NK-92 treated with Interleukin-12 subunit alpha and Interleukin-12 subunit beta, amount 100 ng/mL, for 24 hours (cell line): ENCODE data around the gene CRADD.

Experiments used
- DNase-seq: peaks from one replicate; lab custom pipeline; 2025; lab: John Stamatoyannopoulos, UW

CRADD gene

DNA sequence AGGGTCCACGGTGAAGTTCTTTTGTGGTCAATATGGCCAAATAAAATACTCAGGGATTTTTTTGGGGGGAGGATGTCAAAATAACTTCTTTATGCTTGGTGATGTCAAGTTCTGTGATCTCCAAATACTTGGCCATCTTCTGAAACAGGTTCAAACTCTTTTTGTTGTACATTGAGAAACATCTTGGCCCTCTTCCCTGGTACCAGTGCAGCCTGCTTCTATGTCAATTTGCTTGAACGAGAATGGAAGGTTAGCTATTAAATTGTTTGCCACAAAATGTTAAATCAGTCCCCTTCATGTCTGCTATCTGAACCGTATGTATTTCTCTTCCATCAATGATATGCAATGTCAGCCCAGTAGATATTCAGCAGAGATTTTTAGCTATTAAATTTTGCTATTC lies 6.1 kb upstream of the CRADD start:
- no peak for DNase-seq

DNA sequence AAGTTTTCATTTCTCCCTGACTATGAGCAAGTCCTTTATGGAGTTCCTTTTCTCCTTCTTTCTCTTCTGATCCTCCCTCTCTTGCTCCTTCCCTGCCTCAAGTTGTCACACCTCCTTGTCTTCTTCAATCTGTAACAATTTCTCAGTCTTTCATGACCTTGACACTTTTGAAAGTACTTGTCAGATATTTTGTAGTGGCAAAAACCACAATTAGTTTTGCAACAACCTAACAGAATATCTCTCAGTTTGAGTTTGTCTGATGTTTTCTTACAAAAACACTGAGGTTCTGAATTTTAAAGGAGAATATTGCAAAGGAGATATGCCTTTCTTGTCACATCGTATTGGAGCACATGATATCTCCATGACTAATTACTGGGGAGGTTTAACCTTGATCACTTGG lies 4.1 kb upstream of the CRADD start:
- DNase-seq: no peak

DNA sequence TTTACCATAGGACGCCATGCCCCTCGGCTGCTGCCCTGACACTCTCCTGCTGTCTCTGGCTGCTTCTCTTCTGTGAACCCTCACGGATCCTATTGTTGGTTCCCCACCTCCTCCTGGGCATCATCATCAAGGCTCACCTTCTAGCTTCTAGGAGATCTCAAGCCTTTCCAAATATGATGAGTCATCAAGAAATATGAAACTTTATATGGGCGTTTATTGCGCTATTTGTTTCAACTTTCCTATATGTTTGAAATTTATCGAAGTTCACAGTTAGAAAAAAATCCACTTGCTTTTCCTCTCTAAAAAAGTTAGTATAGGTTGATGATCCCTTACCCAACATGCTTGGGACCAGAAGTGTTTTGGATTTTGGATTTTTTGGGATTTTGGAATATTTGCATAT lies 2.8 kb upstream of the CRADD start:
- DNase-seq: no peak

DNA sequence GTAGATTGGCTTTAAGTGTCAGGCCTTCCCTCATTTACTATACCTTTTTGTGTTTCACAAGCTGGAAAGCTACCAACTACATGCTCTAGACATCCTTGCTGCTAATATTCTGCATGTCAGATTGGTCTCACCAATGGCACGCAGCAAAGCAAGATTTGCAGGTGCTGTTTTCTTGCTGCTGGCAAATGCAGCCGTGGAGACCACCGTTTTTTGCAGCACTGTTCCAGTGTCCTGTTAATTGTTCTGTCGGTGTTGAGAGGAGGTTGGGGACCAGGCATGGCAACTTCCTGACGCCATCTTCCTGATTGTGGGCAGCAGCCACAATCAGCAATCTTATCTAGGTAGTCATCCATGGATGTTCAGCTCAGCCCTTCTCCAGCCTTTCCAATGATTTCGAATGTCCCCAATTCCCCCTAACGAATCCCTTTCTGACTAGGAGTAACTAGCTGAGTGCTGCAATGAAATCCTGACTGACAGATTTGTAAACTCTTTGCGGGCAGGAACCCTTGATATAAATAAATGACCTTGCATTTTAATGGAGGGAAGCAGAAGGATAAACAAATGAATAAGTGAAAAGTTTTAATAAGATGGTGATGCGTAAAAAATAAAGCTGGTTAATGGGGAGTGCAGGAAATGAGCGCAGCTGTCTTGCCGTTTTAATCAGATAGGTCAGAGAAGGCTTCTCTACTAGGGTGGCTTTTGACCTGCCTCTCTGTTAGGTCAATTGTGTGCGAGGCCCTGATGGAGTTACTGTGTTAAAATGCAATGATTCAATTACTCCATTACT lies 574 bp upstream of the CRADD start:
- DNase-seq: no peak

DNA sequence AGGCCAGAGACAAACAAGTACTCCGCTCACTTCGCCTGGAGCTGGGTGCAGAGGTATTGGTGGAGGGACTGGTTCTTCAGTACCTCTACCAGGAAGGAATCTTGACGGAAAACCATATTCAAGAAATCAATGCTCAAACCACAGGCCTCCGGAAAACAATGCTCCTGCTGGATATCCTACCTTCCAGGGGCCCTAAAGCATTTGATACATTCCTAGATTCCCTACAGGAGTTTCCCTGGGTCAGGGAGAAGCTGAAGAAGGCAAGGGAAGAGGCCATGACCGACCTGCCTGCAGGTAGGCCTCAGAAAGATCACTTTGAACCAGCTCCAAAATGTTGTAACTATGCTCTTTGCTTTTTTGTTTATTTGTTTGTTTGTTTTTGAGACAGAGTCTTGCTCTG lies 1.6 kb downstream of the CRADD start:
- DNase-seq: no peak

GRCh38 chr12:93679308-93679925 lies 2.2 kb downstream of the CRADD start:
- DNase-seq: no peak

DNA sequence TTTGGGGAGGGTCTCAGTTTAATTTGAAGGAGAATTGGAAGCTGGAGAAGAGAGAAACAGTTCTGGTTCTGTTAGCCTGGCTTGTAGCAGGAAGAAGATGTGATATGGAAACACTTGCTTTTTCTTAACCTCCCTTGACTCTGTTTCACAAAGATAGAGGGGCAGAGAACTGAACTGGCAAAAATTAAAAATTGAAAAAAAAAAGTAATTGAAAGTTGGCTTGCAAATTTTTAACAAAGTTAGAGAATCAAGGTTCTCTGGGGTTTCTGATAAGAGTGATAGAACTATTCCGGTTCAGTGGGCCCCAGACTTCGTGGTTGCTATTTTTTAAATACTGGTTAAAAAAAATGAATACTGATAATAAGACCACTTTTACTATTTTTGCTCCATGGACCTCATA lies 2.8 kb downstream of the CRADD start:
- no peak for DNase-seq

GRCh38 chr12:93682846-93683261 lies 5.7 kb downstream of the CRADD start:
- no peak for DNase-seq

GRCh38 chr12:93683410-93683809 lies 6.2 kb downstream of the CRADD start:
- DNase-seq: no peak

DNA sequence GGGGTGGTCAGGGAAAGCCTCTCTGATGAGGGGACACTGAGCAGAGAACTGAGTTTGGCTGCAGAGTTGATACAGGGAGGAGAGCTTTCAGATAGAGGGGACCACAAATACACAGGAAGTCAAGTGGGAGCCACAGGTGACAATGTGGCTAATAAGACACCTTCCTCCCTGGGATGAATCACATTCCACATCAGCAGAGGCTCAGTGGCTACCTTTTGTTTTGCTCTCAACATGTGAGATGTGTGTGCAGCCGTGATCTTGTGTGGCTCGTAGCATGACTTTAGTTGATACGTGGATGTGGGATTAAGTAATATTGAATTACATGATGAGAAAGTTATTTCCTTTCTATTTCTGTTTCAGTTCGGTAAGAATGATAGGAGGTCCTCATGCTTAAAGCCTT lies 7.5 kb downstream of the CRADD start:
- no peak for DNase-seq

DNA sequence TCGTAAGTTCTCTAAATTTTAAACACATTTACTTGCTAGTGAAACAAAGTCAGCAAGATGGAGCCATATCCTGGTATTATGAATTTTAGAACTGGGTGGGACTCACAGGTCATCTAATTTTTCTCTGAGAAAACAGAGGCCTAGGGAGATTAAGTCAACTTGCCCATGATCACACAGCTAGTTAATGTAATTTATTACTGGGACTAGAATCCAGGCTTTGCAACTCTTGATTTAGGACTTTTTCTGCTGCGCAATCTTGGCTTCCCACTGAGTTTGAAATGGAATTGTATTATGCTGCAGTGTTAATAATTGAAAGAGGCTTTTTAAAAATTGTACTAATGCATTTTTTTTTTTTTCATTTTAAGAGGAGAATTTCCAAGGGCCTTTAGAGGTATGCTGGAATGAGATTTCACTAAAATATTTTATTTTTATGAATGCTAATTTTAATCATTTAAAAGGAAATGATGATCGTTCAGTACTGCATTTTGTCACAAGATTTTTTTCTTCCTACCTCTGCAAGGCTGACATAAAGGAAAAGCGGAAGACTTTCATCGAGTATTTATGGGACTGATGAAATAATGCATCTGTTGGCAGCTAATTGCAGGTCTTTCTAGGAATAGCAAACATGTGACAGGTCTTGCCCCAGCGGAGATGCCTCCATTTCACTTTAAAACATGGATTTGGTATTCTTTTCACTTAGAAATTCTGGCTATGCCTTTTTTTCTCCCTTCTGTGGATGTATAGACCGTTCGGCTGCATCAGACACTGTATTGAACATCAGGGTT lies 9.6 kb downstream of the CRADD start:
- no peak for DNase-seq

GRCh38 chr12:93689076-93689834 lies 12.1 kb downstream of the CRADD start:
- DNase-seq: no peak

DNA sequence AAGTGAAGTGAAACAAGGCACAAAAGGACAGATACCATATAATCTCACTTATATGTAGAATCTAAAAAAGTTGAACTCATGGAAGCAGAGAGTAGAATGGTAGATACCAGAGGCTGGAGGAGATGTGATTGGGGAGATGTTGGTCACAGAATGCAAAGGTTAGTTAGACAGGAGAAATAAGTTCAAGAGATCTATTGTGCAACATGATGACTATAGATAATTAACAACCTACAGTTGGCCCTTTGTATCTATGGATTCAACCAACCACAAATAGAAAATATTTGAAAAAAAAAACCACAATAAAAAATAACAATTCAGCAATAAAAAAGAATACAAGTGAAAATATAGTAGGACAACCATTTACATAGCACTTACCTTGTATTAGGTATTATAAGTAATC lies 19.3 kb downstream of the CRADD start:
- DNase-seq: no peak

DNA sequence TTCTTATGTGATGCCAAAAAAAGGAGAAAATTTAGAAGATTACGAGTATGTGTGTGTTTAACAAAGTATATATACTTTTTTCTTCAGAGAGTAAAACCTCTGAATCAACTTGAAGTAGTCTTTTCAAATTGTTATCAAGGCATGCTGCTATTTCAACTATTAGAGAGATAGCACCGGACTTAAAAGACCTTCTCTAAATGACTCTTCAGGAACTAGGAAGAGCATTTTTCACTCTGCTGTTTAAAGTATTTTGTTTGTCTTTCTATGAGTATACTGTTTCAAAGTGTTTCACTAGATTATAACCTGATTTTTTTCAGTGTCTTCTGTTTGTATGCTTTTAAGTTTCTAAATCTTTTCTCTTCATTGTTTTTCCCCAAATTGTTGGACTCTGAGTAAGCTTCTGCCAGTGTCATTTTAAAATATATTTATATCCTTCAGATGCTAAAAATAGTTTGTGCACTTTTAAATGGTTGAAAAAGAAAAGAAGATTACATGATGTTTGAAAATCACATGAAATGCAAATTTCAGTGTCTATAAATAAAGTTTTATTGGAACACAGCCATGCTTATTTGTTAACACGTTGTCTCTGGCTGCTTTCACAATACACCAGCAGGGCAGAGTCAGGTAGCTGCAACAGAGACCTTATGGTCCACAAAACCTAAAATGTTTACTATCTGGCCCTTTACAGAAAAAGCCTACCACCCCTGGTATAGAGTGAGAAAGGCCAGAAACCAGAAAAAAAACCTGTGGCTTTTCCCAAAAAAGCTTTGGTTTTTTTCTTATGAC lies 21.3 kb downstream of the CRADD start:
- DNase-seq: no peak

DNA sequence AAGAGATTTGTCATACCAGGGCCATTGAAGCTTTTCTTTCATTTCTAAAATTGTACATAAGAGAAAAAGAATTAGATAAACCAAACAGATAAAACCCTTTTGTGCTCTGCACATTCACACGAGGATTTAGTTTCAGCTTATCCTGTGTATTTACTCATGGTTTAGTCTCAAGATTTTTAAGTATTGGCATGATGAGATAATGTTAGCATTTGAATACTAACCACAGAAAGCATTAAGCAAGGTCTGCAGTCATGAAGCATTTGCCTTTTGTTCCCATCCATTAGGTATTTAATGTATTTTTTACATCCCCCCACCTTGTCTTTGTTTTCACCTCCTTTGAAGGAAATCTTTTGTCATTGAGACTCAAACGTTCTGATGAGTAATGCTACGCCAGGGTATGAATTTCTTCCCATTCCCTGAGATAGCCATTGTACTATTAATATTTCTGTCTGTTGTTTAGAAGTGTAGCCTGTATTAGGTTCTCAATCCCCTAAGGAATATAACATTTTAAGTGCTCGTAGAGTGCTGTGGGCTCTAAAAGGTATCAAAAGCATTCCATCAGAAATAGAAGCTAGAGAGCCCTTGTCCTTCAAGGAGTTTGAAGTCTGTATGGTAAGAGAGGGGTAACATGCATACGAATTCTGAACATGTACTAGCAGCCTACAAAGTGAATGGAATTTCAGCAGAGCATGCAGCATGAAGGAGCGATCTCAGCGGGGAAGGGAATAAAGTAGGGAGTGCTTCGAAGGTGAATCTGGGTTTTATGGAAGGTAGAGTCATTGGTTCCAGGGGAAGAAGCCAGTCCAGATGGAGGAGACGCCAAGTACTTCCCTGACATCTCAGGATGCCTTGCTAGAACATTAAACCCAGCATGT lies 22.3 kb downstream of the CRADD start:
- DNase-seq: no peak

DNA sequence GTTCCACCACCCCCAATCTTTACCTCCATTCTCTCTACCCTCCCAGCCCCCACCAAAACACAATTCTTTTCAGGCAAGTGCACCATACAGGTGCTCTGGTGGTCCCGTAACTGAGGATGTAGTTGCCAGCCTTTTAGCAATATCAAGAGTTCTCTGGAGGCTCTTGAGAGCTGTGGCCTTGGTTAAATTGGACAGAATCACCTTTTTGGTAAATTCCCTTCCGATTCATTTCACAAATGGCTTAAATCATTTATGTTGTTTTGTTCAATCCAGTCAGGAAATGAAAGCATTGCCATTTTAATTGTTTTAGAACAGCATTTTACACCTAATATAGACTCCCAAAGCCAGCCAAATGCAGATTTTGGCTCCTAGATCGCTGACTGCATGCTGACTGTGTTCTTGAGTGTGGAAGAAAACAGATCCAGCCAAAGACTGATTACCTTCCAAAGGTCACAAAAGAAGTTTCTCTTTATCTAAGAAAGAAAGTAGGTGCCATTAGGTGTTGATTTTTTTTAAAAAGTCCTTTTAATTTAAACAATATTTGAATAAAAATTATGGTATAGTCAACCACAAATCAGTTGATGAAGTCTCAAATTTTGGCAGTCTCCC lies 25.6 kb downstream of the CRADD start:
- DNase-seq: no peak

DNA sequence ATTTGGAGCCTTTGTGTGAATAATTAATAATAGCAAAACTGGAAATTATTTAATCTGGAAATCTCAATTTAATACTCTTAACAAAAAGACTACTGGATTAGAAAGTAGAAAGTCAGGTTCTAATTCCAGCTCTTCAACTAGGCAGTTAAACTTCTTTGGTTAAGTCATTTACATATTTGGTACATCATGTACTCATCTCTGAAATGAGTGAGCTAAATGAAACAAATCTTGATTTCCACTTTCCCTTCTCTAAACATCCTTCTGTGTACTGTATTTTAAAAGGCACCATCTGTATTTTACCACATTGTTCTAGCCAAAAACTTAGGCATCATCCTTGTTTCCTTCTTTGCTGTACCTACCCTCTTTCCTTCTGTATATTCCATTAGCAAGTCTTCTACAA lies 26.9 kb downstream of the CRADD start:
- no peak for DNase-seq

DNA sequence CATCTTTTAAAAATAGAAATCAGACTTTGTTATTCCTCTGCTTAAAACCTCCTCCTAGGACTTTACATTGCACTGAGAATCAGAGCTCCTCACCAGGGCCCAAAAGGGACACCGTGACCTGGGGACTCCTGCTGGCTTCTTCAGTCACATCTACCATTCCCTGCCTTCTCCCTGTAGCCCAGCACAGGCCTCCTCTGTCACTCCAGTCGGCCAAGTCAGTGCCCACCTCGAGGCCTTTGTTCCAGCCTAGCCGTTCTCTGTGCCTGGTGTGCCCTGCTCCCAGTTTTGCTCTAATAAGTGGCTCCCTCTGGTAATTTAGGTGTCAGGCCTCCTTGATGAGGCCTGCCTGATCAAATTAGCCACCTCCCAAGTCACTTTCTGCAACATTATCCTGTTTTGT lies 27.4 kb downstream of the CRADD start:
- DNase-seq: no peak

DNA sequence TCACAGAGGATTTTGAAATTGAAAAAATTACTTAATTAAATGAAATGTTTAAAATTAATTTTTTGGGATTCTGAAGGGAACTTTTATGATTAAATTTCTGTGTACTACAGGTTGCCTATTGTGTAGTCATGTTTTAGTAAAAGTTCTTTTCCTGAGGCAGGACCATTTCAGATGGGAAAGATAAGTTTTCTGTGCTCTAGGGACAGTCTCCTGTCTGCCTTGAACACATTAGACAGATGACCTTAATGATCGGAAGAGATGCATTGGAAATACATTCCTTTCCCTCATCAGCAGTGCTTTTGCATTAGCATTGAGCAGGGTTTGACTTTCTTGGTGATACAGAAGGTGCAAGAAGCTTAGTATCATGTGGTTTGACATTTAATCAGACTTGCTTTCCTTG lies 28.1 kb downstream of the CRADD start:
- no peak for DNase-seq

DNA sequence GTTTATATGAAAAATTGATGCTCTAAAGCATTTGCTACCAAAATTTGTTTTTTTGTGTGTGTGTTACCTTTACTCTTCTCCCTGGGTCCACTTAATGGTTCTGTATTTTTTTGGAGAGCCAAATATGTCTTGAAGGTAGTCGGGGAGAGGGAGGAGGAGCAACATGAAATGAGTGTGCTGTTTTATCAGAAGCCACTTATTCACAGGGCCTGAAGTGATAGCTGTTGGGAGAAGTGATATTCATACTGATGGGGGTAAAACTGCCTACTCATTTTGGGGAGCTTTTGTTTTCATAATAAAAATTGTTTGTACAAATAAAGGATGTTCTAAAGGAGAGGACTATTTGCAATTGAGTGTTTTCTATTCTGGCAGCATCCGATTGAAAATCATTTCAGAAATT lies 29.2 kb downstream of the CRADD start:
- DNase-seq: no peak
